Type B pancreatic cell (in vitro differentiated cells): Measurements from ENCODE around the gene LGR6. TPM values are rescaled to one million over a fixed set of nuclear protein-coding genes. Genes with fewer than 3 reads are reported as not detected.

Experiments used
- DNase-seq: peaks from one replicate; pipeline ENCODE4 v3.0.0; 2021; ENCODE audit warnings: mixed read lengths; ENCODE audit not compliant: unreplicated experiment; ENCODE audit errors: extremely low spot score
- H3K27ac Mint-ChIP-seq: 2 replicates; pipeline ENCODE4 v1.8.0; 2021; ENCODE audit warnings: mild to moderate bottlenecking, mixed read lengths
- H3K27me3 Mint-ChIP-seq: 2 replicates; pipeline ENCODE4 v1.8.0; 2021; ENCODE audit warnings: mixed read lengths
- H3K36me3 Mint-ChIP-seq: 2 replicates; pipeline ENCODE4 v1.8.0; 2021; ENCODE audit warnings: mixed read lengths
- H3K4me1 Mint-ChIP-seq: one replicate; pipeline ENCODE4 v1.8.0; 2021; ENCODE audit warnings: mixed read lengths; ENCODE audit not compliant: unreplicated experiment
- H3K4me3 Mint-ChIP-seq: 2 replicates; pipeline ENCODE4 v1.8.0; 2021; ENCODE audit warnings: mild to moderate bottlenecking, mixed read lengths
- H3K9me3 Mint-ChIP-seq: 2 replicates; pipeline ENCODE4 v1.8.0; 2021; ENCODE audit warnings: mixed read lengths
- total RNA-seq: library from RNA; stranded (reverse); gene quantifications from 2 replicates; pipeline ENCODE4 v1.2.1, GENCODE V29; 2021; ENCODE audit warnings: low replicate concordance
- TF ChIP-seq, protein P1 (sequence below): fragments of 200-600 bp; sonication (generic); conservative IDR thresholded peaks from 2 replicates; pipeline ENCODE4 v1.5.0; 2021; ENCODE audit warnings: antibody characterized with exemption, mild to moderate bottlenecking

LGR6 gene
- total RNA-seq, 1 donor from 2014 or later = 2.8 TPM

DNA sequence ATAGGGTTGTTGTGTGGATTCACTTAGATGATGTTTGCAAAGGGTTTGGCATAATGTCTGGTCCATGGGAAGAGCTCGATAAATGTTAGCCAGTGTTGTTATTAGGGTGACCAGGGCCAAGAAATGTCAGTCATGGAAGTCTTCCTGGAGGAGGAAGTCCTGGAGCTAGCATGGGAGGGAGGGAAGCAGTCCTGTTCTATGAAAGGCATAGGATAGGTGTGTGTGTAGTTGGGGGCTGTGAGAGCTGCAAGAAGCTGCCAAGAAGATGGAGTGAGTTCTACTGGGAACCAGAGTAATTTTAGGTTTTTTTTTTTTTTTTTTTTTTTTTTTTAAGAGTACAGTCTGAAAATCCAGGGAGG, 4.7 kb downstream of the LGR6 start:
- H3K36me3 Mint-ChIP-seq = no peaks in the 10 kb centered on the region
- no peak for DNase-seq
- H3K9me3 Mint-ChIP-seq = no peaks in the 10 kb centered on the region
- no peak overlapping the region for H3K27ac Mint-ChIP-seq
- no peak overlapping the region for H3K4me3 Mint-ChIP-seq
- TF ChIP-seq, protein P1, sequence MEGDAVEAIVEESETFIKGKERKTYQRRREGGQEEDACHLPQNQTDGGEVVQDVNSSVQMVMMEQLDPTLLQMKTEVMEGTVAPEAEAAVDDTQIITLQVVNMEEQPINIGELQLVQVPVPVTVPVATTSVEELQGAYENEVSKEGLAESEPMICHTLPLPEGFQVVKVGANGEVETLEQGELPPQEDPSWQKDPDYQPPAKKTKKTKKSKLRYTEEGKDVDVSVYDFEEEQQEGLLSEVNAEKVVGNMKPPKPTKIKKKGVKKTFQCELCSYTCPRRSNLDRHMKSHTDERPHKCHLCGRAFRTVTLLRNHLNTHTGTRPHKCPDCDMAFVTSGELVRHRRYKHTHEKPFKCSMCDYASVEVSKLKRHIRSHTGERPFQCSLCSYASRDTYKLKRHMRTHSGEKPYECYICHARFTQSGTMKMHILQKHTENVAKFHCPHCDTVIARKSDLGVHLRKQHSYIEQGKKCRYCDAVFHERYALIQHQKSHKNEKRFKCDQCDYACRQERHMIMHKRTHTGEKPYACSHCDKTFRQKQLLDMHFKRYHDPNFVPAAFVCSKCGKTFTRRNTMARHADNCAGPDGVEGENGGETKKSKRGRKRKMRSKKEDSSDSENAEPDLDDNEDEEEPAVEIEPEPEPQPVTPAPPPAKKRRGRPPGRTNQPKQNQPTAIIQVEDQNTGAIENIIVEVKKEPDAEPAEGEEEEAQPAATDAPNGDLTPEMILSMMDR = no peak
- peaks cover 61% of the 10 kb centered on the region for H3K27me3 Mint-ChIP-seq
- H3K4me1 Mint-ChIP-seq = no peaks in the 10 kb centered on the region

DNA sequence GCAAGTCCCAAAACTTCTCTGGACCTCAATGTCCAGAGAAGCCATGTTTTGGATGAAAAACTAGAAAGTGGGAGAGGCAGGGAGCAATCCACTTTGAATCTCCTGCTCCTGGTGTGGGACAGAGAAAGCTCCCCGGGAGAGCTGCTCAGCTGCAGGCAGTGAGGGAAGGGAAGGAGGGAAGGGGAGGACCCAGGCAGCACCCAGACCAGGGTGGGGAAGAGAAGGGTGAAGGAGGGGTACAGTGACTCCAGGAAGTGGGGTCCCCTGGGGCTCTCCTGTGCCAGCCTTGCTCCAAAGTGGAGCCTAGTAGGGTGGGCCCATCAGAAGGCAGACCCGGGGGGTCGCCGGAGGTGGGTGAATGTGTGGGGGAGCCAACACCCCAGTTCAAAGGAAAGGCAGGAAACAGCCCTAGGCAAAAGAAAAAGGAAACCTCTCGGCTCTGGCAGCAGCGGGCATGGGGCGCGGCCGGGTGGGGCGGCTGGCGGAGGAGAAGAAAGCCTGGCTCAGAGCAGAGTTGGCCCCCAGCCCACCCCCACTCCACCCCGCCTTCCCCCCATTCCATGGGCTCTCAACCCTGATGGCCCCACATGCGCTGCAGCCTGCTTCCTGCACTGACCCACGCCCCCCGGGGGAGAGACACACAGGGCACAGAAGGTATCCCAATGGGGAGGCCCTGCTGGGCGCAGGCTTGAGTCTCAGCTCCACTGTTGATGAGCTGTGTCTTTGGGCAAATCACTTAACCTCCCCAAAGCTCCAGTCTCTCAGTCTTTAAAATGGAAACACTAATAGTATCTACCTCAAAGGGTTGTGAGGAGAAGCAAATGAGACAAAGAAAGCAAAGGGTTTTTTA, 5.7 kb downstream of the LGR6 start:
- Mint-ChIP-seq H3K4me1 (no peaks in the 10 kb centered on the region), H3K27me3 (peaks cover 54% of the 10 kb centered on the region), H3K36me3 (no peaks in the 10 kb centered on the region), H3K4me3 (no peak overlapping the region), H3K9me3 (no peaks in the 10 kb centered on the region), H3K27ac (no peak overlapping the region)
- DNase-seq = no peak
- TF ChIP-seq, protein P1 = no peak

DNA sequence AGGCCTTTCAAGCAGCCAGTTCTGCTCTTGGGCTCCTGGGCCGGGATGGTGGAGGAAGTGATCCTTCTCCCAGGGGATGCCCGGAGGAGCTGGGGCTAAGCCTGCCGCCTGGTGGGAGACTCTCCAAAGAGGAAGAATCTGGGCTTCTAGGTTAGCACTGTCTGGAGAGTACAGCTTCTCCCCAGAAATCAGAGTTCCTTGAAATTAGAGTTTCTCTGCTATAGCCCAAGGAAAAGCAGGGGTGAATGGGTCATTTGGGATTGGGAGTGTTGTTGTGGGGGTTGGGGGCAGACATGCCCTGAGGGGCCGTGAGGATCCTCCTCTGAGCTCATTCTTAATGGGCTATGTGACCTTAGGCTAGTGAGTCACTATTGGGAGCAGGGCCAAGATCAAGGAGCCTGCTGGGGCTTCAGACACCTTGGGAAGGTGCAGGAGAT, 6.5 kb downstream of the LGR6 start:
- H3K9me3 Mint-ChIP-seq = no peaks in the 10 kb centered on the region
- peaks cover 46% of the 10 kb centered on the region for H3K27me3 Mint-ChIP-seq
- no peaks in the 10 kb centered on the region for H3K4me1 Mint-ChIP-seq
- no peaks in the 10 kb centered on the region for H3K36me3 Mint-ChIP-seq
- DNase-seq = no peak
- TF ChIP-seq, protein P1 = no peak
- H3K4me3 Mint-ChIP-seq = no peak overlapping the region
- no peak overlapping the region for H3K27ac Mint-ChIP-seq

- TF ChIP-seq, protein P1 = no peak
- Mint-ChIP-seq H3K4me3 (no peak overlapping the region), H3K27ac (no peak overlapping the region), H3K4me1 (no peaks in the 10 kb centered on the region), H3K36me3 (no peaks in the 10 kb centered on the region), H3K9me3 (no peaks in the 10 kb centered on the region), H3K27me3 (peaks cover 40% of the 10 kb centered on the region)
- no peak for DNase-seq
Measured at GRCh38 chr1:202200669-202201068, 7.1 kb downstream of the LGR6 start.

DNA sequence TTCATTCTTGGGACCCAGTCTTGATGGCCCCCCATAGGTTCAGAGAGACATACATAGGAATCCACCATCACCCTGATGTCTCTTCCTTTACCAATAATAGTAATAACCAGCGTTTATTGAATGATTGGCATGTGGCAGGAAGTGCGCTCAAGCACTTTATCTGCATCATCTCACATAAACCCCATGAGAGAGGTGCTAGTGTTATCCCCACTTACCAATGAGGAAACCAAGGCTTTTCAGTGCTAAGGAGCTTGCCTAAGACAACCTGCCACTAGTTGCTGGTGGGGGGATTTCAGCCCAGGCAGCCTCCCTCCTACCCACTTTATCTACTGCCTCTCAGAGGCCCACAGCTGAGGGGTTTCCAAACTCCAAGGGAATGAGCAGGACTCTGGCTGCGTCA, 7.7 kb downstream of the LGR6 start:
- no peak for DNase-seq
- TF ChIP-seq, protein P1 = no peak
- H3K36me3 Mint-ChIP-seq = no peaks in the 10 kb centered on the region
- no peak overlapping the region for H3K4me3 Mint-ChIP-seq
- H3K27me3 Mint-ChIP-seq = peaks cover 34% of the 10 kb centered on the region
- no peaks in the 10 kb centered on the region for H3K4me1 Mint-ChIP-seq
- H3K27ac Mint-ChIP-seq = no peak overlapping the region
- H3K9me3 Mint-ChIP-seq = no peaks in the 10 kb centered on the region
